Fibroblast of skin of left quadriceps (primary cell): Measurements from ENCODE around the gene HPS3.
"Not testable (repeated sequence)": the region's sequence is repeated elsewhere in the genome, so short reads cannot be mapped to it uniquely, and the experiment has no call there.

ENCODE experiments used
- DNase-seq, 2 experiments: peaks; one replicate each; pipeline ENCODE4 v3.0.0-alpha.2; 2013; ENCODE audit warnings: low read depth in 2 of 2

Gene HPS3, protein sequence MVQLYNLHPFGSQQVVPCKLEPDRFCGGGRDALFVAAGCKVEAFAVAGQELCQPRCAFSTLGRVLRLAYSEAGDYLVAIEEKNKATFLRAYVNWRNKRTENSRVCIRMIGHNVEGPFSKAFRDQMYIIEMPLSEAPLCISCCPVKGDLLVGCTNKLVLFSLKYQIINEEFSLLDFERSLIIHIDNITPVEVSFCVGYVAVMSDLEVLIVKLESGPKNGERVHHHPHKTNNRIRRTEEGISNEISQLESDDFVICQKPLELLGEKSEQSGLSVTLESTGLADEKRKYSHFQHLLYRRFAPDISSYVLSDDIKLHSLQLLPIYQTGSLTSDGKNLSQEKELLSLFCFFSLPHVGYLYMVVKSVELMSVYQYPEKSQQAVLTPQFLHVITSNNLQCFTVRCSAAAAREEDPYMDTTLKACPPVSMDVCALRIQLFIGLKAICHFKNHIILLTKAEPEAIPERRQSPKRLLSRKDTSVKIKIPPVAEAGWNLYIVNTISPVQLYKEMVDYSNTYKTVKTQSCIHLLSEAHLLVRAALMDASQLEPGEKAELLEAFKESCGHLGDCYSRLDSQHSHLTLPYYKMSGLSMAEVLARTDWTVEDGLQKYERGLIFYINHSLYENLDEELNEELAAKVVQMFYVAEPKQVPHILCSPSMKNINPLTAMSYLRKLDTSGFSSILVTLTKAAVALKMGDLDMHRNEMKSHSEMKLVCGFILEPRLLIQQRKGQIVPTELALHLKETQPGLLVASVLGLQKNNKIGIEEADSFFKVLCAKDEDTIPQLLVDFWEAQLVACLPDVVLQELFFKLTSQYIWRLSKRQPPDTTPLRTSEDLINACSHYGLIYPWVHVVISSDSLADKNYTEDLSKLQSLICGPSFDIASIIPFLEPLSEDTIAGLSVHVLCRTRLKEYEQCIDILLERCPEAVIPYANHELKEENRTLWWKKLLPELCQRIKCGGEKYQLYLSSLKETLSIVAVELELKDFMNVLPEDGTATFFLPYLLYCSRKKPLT

DNA sequence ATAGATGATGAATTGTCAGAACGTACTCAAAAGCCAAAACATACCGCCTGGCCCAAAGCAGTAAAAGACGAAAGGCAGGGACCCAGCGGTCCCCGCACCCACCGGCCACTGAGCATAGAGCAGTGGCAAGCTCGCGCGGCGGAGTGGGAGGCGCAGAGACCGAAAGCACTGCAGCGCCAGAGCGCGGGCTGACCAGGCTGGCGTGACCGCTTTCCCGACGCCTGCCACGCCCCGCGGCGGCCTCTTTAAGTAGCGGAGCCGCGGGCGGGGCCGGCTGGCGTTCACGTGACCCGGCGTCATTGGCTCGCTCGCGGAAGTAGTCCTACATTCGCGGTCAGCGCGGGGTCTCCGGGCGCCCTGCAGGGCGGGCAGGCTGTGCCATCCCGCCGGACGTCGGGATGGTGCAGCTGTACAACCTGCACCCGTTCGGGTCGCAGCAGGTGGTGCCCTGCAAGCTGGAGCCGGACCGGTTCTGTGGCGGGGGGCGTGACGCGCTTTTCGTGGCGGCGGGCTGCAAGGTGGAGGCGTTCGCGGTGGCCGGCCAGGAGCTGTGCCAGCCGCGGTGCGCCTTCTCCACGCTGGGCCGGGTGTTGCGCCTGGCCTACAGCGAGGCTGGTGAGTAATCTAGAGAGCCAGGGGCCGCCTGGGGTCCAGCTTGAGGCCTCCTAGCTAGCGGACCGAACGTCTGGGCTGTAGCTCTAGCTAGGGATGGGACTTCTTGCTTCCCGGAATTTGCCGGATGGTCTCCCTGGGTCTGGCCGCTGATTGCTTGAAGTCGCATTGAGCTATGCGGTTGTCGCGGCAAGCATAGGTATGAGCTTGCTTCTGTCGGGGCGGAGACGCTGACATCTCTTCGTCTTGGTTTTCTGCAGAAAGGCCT is at the start of gene HPS3:
Gene HPS3 (plus strand): TSS at position 313 of the 880 bp plus-strand sequence. CDS start 86 bp downstream, at position 399.
- peak; percentile 63 to 64 for DNase-seq

DNA sequence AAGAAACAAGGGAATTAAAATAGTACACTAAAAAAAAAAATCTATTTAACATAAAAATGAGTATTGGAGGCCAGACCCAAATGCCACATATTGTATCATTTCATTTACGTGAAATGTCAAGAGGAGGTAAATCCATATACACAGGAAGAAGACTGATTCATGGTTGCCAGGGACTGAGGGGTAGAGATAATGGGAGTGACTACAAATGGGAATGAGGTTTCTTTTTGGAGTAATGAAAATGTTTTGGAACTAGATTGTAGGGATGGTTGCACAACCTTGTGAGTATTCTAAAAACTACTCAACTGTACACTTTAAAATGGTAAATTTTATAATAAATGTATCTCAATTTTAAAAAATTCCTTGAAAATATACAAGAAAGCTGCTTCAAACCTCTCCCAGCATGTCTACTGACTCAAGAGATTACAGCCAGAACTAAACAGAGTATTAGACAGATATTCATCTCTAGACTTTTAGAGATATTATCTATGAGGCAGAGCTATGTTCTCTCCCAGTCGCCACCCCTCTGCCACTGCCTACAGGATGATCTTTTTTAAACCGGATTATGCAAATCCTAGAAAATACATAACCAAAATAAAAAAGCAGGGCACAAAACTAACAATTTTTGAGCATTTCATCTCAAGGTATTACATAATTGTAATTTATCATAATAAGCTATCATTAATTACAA is 49.3 kb upstream of the HPS3 start:
- DNase-seq, result no peak

DNA sequence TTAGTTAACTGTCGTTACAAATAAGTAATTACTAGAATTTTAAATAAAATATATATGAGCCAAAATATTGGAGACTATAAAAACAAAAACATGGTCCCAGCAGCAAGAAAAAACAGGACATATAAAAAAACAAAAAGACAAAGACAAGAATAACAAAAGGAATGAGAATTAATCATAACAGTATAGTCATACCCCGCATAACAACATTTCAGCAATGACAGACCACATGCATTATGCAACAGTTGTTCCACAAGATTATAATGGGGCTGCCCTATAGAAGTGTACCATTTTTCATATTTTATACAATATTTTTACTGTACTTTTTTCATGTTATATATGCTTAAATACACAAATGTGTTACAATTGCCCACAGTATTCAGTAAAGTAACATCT is 48.7 kb upstream of the HPS3 start:
- DNase-seq, result peak; percentile 30 to 34

DNA sequence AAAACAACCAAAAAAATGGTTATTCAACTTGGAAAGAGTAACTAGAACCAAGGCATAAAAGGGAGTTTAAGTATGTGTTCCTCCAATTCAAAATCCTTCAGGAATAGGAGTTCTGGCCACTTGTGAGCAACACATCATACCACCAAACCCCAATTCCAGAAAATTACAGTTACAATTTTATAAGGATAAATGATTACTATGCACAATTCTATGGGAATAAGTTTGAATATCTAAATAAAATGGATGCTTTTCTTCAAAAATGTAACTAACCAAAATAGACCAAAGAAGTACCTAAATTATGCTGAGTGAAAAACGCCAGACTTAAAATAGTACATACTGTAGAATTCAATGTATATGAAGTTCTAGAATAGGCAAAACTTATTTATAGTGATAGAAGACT is 47.7 kb upstream of the HPS3 start:
- DNase-seq, result no peak

DNA sequence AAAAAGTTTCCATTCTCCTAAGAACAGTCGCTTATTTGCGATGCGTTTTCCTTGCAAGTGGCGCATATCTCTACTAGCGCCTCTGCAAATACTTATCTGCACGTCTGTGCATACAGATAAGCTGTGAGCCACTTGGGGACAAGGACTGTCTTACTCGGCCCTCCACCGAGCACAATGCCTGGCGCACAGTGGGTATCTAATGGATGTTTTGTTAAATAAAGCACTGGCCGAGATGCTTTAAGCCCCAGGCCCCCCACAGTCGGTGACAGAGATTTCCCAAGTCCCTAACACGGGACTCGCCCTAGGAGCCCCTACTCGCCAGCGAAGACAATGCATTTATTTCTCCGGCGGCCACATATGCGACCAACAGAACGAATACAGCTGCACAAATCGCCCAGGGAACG is 43.6 kb upstream of the HPS3 start:
- DNase-seq, result no peak

DNA sequence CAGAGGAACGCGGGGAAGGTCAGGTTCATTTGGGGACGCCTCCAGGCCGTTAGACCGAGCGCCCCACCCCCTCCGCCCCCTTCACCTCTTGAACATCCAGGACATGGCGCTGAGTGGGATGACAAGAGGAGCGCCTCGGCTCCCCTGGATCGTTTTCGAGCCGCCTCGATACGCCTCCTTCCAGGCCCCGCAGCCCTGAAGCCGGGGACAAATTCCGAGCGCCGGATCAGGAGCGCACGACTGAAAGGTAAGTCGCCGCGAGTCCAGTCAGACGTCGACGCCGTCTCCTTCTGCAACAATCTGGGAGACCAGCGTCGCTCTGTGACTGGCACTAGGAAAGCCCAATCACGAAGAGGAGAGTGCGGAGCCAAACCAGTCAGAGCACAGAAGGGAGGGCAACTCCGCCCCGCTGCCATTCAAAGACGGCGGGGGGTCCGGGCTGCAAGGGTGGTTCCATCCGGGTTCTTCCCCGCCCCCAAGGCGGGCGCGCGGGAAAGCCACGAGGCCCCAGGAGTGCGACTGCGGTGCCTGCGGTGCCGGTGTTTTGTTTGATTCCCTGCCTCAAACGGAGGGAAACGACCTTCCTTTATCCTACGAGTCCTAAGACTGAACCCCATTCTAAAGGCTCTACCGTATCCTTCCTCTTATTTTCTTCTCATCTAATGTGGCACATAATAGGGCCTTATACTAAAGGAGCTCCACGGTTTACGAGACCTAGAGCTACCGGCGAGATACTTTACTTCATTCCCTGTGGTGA is 43.0 kb upstream of the HPS3 start, which contains the start of gene HLTF:
Gene HLTF (minus strand): TSS at position 302 of the 757 bp plus-strand sequence. CDS start 197 bp downstream, at position 105.
- DNase-seq, result peak; percentile 98 to 99

DNA sequence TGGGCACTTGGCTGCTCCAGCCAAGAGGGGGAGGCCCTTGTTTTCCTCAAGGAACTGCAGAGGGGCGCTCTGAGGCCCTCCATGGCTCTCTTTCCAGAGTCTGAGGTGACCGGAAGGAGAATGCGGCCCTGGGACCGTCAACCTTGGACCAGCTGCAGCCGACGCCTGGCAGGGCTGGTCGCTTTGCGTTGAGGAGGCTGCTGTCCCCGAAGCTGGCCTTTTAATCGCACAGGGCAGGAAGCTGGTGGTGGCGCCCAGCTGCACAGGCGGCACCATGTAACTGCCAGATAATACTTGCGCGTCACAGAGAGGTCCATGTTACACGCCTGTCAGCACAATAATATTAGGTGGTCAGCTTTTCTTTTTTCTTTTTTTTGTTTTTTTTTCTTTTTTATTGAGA is 42.2 kb upstream of the HPS3 start:
- DNase-seq, result no peak

DNA sequence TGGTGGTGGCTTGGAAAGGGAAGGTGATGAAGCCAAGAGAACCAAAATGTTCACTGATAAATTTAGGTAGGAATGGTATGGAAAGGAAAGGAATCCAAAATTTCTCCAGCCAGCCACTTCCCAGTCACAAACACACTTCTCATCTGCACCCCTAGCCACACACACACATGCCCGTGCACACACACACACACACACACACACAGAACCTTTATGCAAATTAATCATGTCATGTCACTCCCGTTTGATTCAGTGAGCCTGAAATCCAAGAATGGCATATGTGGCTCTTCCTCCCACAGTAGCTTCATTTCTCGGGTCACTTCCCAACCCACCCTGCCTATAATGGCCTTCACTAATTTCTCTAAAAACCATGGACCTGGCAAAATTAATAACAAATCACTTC is 40.0 kb upstream of the HPS3 start:
- no peak for DNase-seq

DNA sequence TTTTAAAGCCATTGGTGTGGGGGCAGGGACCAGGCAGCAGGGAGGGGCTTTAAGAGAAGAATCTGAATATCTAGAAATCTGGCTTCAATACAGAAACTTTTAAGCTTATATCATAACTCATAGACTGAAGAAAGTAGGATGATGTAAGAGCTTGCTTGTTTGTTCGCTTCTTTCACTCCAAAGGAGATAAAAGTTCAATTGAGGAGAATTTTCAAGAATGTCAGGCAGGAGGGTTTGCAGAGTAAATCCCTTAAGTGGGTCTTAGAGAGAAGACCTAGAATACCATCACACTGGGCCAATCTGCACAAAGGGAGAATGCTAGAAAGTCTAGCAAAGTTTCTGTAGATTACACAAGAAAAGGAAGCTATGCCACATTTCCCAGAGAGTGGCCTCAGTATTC is 39.0 kb upstream of the HPS3 start:
- DNase-seq, result no peak

DNA sequence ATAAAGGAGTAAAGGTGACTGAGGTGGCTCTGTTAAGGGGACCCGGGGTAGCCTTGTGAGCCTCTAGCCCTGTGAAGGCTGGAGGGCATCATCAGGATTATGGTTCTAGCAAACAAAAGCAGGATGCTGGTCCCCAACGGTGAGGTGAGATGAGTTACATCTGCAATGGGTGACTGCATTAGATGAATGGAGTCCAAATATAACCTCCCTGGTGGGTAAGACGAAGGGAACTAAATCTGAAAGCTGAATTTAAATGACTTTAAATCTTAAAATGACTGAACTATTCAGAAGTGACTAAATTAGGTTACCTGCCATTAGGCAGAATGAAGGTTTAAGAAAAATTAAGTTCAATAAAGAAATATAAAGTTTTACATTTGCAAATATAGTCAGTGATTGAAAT is 38.5 kb upstream of the HPS3 start:
- DNase-seq, result no peak

DNA sequence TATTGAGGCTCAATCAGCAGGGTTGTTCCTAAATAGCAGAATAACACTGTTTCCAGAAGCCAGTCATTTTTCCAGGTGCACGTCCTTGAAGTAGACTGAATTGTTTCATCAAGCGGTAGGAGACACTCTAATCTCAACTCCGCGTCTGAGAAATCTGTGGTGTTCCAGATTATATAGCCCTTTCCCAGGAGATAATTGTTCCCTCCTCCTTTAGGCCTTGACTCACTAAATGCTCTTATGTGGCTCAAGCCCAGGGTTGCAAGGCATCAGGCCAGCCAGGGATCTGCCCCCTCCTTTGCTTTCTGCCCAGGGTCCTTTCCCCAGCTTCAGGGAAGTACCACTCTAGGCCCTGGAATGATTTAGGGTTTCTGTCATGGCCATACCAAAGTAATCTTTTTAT is 37.5 kb upstream of the HPS3 start:
- no peak for DNase-seq

DNA sequence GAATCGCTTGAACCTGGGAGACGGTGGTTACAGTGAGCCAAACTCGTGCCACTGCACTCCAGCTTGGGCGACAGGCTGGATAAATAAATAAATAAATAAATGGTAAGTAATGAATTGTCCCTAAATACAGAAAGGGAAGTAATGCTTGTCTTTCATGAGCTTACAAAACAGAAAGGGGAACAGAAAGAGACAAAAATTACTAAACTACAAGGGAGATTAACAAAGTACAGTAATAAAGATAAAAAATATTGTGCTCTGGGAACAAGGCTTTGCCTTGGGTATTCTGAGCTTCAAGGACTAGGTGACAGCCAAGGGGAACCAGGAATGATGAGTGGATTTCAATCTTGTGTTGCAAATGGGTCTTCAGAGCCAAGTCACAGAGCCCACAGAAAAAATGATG is 34.0 kb upstream of the HPS3 start:
- no peak for DNase-seq

DNA sequence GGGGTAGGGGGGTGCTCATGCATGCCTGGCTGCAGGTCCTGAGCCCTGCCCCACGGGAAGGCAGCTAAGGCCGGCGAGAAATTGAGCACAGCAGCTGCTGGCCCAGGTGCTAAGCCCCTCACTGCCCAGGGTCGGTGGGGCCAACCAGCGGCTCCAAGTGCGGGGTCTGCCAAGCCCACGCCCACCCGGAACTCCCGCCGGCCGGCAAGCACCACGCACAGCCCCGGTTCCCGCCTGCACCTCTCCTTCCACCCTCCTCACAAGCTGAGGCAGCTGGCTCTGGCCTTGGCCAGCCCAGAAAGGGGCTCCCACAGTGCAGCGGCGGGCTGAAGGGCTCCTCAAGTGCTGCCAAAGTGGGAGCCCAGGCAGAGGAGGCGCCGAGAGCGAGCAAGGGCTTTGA is 31.5 kb upstream of the HPS3 start:
- DNase-seq, result not testable (repeated sequence)

DNA sequence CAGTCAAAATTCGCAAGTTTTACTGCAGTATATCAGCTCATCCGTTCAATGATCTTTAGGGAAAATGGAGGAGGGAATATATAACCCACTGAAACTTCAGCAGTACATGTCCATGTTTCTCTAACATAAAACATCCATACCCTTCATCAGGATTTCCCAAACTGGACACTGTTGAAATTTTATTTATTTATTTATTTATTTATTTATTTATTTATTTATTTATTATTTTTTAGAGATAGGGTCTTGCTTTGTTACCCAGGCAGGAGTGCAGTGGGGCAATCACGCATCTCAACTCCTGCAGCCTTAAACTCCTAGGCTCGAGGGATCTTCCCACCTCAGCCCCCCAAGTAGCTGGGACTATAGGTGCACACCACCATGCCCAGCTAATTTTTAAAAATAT is 28.3 kb upstream of the HPS3 start:
- DNase-seq, result no peak

DNA sequence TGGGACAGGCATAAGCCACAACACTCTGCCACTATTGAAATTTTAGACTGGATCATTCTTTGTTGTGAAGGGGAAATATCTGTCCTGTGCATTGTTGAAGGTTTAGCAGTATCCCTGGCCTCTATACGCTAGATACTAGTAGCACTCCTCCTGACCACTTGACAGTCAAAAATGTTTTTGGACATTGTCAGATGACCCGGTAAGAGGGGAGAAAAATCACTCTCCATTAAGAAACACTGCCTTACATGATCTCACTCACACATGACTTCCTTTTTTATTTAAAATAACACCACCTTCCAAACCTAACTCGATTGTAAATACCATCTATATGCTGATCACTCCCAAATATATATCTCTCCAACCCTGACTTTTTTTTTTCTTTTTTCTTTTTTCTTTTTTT is 27.8 kb upstream of the HPS3 start:
- no peak for DNase-seq

DNA sequence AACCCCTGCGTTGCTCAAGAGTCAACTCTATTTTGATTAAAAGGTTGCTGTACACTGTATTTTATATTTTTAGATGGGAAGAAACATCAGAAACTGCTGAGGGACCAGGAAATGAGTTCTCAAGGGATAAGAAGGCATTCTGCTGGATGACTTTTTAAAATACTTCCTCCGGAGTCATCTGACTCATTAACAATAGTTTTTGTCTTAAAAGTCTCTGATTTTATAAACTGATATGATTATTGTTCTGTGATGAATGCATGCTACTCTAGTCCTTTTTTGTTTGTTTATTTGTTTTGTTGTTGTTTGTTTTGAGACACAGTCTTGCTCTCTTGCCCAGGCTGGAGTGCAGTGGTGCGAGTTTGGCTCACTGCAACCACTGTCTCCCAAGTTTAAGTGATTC is 25.0 kb upstream of the HPS3 start:
- DNase-seq, result no peak

DNA sequence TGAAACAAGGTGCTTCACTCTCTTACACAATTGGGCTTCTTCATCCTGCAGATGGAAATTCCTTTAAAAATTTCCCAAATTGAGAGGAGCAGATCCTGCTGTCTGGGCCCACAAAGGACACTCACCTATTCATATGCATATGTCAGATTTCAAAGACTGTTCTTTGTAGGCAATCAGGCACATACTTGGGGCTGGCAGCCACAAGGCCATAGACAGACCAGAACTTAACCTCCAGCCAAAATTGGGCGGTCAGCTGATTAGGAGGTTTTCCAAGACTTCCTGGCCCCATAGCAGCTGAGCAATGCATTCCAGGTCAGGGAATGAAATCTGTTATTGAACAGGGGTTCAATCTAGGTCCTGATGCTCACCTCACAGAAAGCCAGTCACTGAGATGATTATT is 15.0 kb upstream of the HPS3 start:
- DNase-seq, result no peak

DNA sequence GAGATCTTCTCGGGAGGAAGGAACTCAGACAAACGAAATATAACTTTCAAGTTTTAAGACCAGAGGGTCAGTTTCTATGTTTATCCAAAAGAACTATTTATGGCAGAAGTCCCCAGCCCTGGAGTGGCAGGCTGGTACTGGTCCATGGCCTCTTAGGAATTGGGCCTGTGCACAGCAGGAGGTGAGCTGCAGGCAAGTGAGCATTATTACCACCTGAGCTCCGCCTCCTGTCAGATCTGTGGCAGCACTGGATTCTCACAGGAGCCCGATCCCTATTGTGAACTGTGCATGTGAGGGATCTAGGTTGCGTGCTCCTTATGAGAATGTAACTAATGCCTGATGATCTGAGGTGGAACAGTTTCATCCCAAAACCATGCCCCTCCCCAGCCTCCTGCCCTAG is 14.3 kb upstream of the HPS3 start:
- DNase-seq, result no peak

DNA sequence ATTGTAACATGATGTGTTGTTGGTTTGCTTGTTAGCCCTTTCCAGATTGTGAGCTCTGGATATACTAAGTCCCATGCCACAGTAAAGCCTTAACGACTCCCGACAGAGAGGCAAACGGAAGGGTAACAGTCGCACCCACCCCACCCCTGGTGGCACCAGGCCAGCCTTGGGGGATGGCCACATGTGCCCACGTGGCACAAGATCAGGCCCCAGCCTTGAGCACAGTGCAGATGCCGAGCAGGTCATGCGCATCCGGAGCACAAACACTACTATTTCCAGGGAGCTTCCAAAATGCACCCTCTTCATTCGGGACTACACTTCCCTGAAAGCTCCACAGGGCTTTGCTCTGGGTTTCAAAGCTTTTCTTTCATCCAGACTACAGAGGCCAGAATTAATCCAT is 10.7 kb upstream of the HPS3 start:
- no peak for DNase-seq

DNA sequence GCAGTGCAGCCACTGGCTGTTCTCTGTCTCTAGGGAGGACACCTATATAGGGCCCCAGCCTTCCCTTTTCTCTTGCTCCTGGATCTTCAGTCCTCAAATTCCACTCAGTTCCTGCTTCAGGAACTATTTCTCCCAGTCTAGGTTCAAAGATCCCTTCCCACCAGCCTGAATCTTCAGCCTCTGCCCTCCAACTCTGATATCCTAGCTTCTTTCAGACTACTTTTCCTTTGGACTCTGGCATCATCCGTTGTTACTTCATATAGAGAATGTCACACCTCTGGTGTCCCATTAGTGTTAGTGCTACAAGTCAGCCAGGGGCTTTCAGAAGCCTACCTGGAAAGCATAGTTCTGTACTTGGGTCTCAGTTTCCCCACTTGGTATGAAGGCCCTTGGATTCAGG is 10.0 kb upstream of the HPS3 start:
- DNase-seq, result no peak
